Parathyroid adenoma (tissue), 2 donors: Measurements from ENCODE around the gene LGR4.

Experiments
- H2AFZ ChIP-seq: fragments of 300-600 bp; sonication (generic); one replicate; pipeline ENCODE4 v1.7.0; 2017; ENCODE audit warnings: antibody characterized with exemption, mild to moderate bottlenecking
- H3K27ac ChIP-seq: fragments of 300-600 bp; sonication (generic); one replicate; pipeline ENCODE4 v1.7.0; 2017
- H3K27me3 ChIP-seq: fragments of 300-600 bp; sonication (generic); one replicate; pipeline ENCODE4 v1.7.0; 2017; ENCODE audit warnings: low read length; ENCODE audit not compliant: control insufficient read depth, insufficient read depth
- H3K36me3 ChIP-seq: fragments of 300-600 bp; sonication (generic); one replicate; pipeline ENCODE4 v1.7.0; 2017; ENCODE audit warnings: low read length; ENCODE audit not compliant: control insufficient read depth, insufficient read depth
- H3K4me1 ChIP-seq: fragments of 300-600 bp; sonication (generic); one replicate; pipeline ENCODE4 v1.7.0; 2017; ENCODE audit warnings: control low read depth
- H3K4me2 ChIP-seq: fragments of 300-600 bp; sonication (generic); one replicate; pipeline ENCODE4 v1.7.0; 2017; ENCODE audit warnings: low read length
- H3K4me3 ChIP-seq: fragments of 300-600 bp; sonication (generic); one replicate; pipeline ENCODE4 v1.7.0; 2017; ENCODE audit warnings: low read depth, low read length
- H3K79me2 ChIP-seq: fragments of 300-600 bp; sonication (generic); one replicate; pipeline ENCODE4 v1.7.0; 2017; ENCODE audit warnings: control low read depth
- H3K9ac ChIP-seq: fragments of 300-600 bp; sonication (generic); one replicate; pipeline ENCODE4 v1.7.0; 2017; ENCODE audit warnings: mild to moderate bottlenecking
- H3K9me3 ChIP-seq: fragments of 300-600 bp; sonication (generic); one replicate; pipeline ENCODE4 v1.7.0; 2017; ENCODE audit warnings: low read length; ENCODE audit not compliant: control insufficient read depth
- TF ChIP-seq, protein P1 (sequence below): fragments of 300-600 bp; sonication (generic); IDR thresholded peaks from one replicate; pipeline ENCODE4 v1.7.0; 2017; ENCODE audit warnings: antibody characterized with exemption, mild to moderate bottlenecking
- donor health status: primary hyperparathyroidism.

LGR4 gene

GRCh38 chr11:27514076-27514475 is 41.5 kb upstream of the LGR4 start:
- no peak overlapping the region for H3K4me3 ChIP-seq
- H2AFZ ChIP-seq: no peak overlapping the region
- H3K27me3 ChIP-seq: no peaks in the 10 kb centered on the region
- H3K4me2 ChIP-seq: no peak overlapping the region
- H3K79me2 ChIP-seq: no peaks in the 10 kb centered on the region
- H3K9me3 ChIP-seq: no peaks in the 10 kb centered on the region
- H3K36me3 ChIP-seq: no peaks in the 10 kb centered on the region
- TF ChIP-seq, protein P1, sequence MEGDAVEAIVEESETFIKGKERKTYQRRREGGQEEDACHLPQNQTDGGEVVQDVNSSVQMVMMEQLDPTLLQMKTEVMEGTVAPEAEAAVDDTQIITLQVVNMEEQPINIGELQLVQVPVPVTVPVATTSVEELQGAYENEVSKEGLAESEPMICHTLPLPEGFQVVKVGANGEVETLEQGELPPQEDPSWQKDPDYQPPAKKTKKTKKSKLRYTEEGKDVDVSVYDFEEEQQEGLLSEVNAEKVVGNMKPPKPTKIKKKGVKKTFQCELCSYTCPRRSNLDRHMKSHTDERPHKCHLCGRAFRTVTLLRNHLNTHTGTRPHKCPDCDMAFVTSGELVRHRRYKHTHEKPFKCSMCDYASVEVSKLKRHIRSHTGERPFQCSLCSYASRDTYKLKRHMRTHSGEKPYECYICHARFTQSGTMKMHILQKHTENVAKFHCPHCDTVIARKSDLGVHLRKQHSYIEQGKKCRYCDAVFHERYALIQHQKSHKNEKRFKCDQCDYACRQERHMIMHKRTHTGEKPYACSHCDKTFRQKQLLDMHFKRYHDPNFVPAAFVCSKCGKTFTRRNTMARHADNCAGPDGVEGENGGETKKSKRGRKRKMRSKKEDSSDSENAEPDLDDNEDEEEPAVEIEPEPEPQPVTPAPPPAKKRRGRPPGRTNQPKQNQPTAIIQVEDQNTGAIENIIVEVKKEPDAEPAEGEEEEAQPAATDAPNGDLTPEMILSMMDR: no peak
- no peaks in the 10 kb centered on the region for H3K4me1 ChIP-seq
- no peak overlapping the region for H3K9ac ChIP-seq
- H3K27ac ChIP-seq: no peak overlapping the region

GRCh38 chr11:27513389-27513788 is 40.8 kb upstream of the LGR4 start:
- Histone ChIP-seq H3K27ac (no peak overlapping the region), H3K9me3 (no peaks in the 10 kb centered on the region), H3K4me1 (no peaks in the 10 kb centered on the region), H3K9ac (no peak overlapping the region), H3K4me2 (no peak overlapping the region), H2AFZ (no peak overlapping the region), H3K27me3 (no peaks in the 10 kb centered on the region), H3K36me3 (no peaks in the 10 kb centered on the region), H3K4me3 (no peak overlapping the region), H3K79me2 (no peaks in the 10 kb centered on the region)
- TF ChIP-seq, protein P1: no peak

DNA sequence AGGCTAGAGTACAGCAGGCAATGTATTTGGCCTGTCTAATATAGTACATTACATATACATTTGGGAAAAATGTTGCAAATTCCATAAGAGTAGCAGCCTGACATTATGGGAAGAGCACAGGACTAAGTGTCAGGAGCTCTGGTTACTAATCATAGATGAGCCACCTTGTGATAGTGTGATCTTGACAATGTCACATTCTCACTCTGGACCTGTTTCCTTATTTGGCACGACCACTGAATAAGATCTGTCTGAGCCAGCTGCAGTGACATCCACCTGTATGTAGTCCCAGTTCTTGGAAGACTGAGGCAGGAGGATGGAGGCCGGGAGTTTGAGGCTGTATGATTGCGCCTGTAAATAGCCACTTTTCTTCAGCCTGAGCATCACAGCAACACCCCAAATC is 39.6 kb upstream of the LGR4 start:
- Histone ChIP-seq H3K27ac (no peak overlapping the region), H3K9me3 (no peaks in the 10 kb centered on the region)

DNA sequence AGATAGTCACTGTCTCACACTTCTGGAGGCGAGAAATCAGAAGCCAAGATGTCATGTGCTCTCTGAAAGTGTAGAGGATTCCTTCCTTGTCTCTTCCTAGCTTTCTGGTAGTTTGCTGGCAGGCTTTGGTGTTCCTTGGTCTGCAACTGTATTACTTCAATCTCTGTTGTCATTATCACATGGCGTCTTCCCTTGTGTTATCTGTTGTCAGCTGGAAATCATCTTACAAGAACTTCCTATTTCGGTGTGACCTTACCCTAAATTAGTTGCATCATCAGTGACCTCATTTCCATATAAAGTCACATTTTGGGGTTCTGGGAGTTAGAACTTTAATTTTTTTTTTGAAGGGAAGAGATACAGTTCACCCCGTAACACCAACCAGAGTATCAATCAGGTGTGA is 37.3 kb upstream of the LGR4 start:
- Histone ChIP-seq H3K4me2 (no peak overlapping the region), H3K9ac (no peak overlapping the region), H3K27me3 (no peaks in the 10 kb centered on the region), H2AFZ (no peak overlapping the region), H3K4me1 (peaks cover 4% of the 10 kb centered on the region), H3K9me3 (no peaks in the 10 kb centered on the region), H3K79me2 (peaks cover 9% of the 10 kb centered on the region), H3K27ac (no peak overlapping the region), H3K4me3 (no peak overlapping the region), H3K36me3 (no peaks in the 10 kb centered on the region)
- TF ChIP-seq, protein P1: no peak

More for the DNA sequence above, 39.6 kb upstream of the LGR4 start:
- Histone ChIP-seq H3K4me1 (peaks cover 4% of the 10 kb centered on the region), H3K36me3 (no peaks in the 10 kb centered on the region), H3K79me2 (no peaks in the 10 kb centered on the region), H2AFZ (no peak overlapping the region), H3K4me3 (no peak overlapping the region), H3K27me3 (no peaks in the 10 kb centered on the region), H3K4me2 (no peak overlapping the region), H3K9ac (no peak overlapping the region)
- TF ChIP-seq, protein P1: no peak

- Histone ChIP-seq H3K79me2 (peaks cover 15% of the 10 kb centered on the region), H3K9ac (no peak overlapping the region), H3K4me3 (peak overlapping the region; percentile 92)
Observed at GRCh38 chr11:27507557-27508322, 35.1 kb upstream of the LGR4 start.

More at GRCh38 chr11:27507557-27508322, 35.1 kb upstream of the LGR4 start:
- Histone ChIP-seq H3K4me2 (peak overlapping the region; percentile 50), H3K36me3 (no peaks in the 10 kb centered on the region), H3K9me3 (no peaks in the 10 kb centered on the region), H3K27ac (no peak overlapping the region), H3K4me1 (peaks cover 4% of the 10 kb centered on the region), H3K27me3 (no peaks in the 10 kb centered on the region), H2AFZ (peak overlapping the region; percentile 98)
- TF ChIP-seq, protein P1: no peak
